K562 (cell line): ENCODE data around the gene PPP1R14B. TPM values are rescaled to one million over a fixed set of nuclear protein-coding genes. Genes with fewer than 3 reads are reported as not detected.

Experiments used
- ATAC-seq: fragments of 200-7000 bp; cut with Tn5 transposase; 3 replicates; pipeline ENCODE4 v1.9.1; 2020; ENCODE audit warnings: moderate library complexity
- BruUV-seq: library from RNA; stranded (reverse); fragments of 400-500 nt; replicated peaks from 2 replicates; lab custom pipeline; 2021; lab: Mats Ljungman, UMichigan
- CTCF ChIA-PET: fragments of 300-600 bp; formaldehyde crosslinking; extraction: SDS; loops from one replicate; lab custom pipeline; 2021; ENCODE audit warnings: low intra/inter-chr PET ratio; lab: Yijun Ruan, JAX
- POLR2A ChIA-PET: fragments of 300-600, 350-650 bp; sonication (Branson Sonifier 250); formaldehyde crosslinking; extraction: SDS; loops from one replicate; lab custom pipeline; 2021; ENCODE audit warnings: antibody characterized with exemption, inconsistent platforms; lab: Yijun Ruan, JAX
- DNase-seq, 4 experiments: peaks; one replicate each; pipeline versions ENCODE4 v3.0.0 to v3.0.0-alpha.2; 2011 to 2018; ENCODE audit warnings: low spot score in 3 of 4, mixed read lengths in 3 of 4; ENCODE audit errors: extremely low read depth in 1 of 4
- FAIRE-seq: peaks from 2 replicates; lab custom pipeline; 2011; peaks lifted over from hg19 to GRCh38; lab: Jason Lieb, UNC
- H2AFZ ChIP-seq: 2 replicates; pipeline ENCODE4 v1.6.0; 2011; ENCODE audit warnings: low read depth, low read length, control low read depth, inconsistent platforms
- H3K27ac ChIP-seq: fragments of 200-600 bp; 3 replicates; pipeline ENCODE4 v1.8.0; 2011; ENCODE audit warnings: low read depth, mild to moderate bottlenecking, control low read depth, inconsistent platforms, low read length, moderate library complexity, mixed read lengths; ENCODE audit errors: extremely low read depth
- H3K27me3 ChIP-seq, 2 experiments: fragments of 300-600 bp in 1 of 2; 2 replicates in 1 of 2; 3 replicates in 1 of 2; pipeline versions ENCODE4 v1.6.0 to v1.8.0; 2011; ENCODE audit warnings: inconsistent platforms in 2 of 2, low read length in 2 of 2, mild to moderate bottlenecking in 1 of 2, mixed read lengths in 1 of 2, moderate library complexity in 1 of 2; ENCODE audit not compliant: control insufficient read depth in 2 of 2, insufficient read depth in 2 of 2
- H3K36me3 ChIP-seq: fragments of 300-600 bp; 3 replicates; pipeline ENCODE4 v1.8.0; 2011; ENCODE audit warnings: mild to moderate bottlenecking, low read length, inconsistent platforms; ENCODE audit not compliant: control insufficient read depth, insufficient read depth
- H3K4me1 ChIP-seq, 2 experiments: fragments of 200-600 bp in 1 of 2; replicated peaks in 1 of 2; 2 replicates in 1 of 2; 3 replicates in 1 of 2; pipeline versions ENCODE4 v1.5.1 to v1.8.0; 2011; ENCODE audit warnings: inconsistent platforms in 2 of 2, low read length in 2 of 2, mild to moderate bottlenecking in 1 of 2, mixed read lengths in 1 of 2, moderate library complexity in 1 of 2; ENCODE audit not compliant: control insufficient read depth in 2 of 2, insufficient read depth in 2 of 2
- H3K4me2 ChIP-seq: 2 replicates; pipeline ENCODE4 v1.6.1; 2011; ENCODE audit warnings: low read length, control low read depth, inconsistent platforms, mixed read lengths; ENCODE audit not compliant: insufficient read depth
- H3K4me3 ChIP-seq: fragments of 200-600 bp; sonication (generic), shearing (Covaris generic); 2 replicates; pipeline ENCODE4 v1.5.1; 2016; ENCODE audit warnings: control low read depth, inconsistent platforms
- H3K79me2 ChIP-seq: fragments of 200-600 bp; 3 replicates; pipeline ENCODE4 v1.8.0; 2011; ENCODE audit warnings: low read length, inconsistent platforms; ENCODE audit not compliant: control insufficient read depth, insufficient read depth
- H3K9ac ChIP-seq, 2 experiments: 2 replicates each; pipeline versions ENCODE4 v1.6.0 to v1.6.1; 2011; ENCODE audit warnings: low read depth in 2 of 2, low read length in 2 of 2, control low read depth in 1 of 2, inconsistent platforms in 1 of 2, mild to moderate bottlenecking in 1 of 2, mixed read lengths in 1 of 2; ENCODE audit not compliant: insufficient read depth in 1 of 2
- H3K9me1 ChIP-seq: one replicate; pipeline ENCODE4 v1.6.0; 2011; ENCODE audit warnings: inconsistent platforms, mild to moderate bottlenecking, low read length, moderate library complexity; ENCODE audit not compliant: control insufficient read depth, insufficient read depth
- H3K9me3 ChIP-seq: replicated peaks from 2 replicates; pipeline ENCODE4 v1.5.1; 2011; ENCODE audit warnings: low read depth, low read length, inconsistent platforms; ENCODE audit not compliant: control insufficient read depth, insufficient read depth
- H4K20me1 ChIP-seq: replicated peaks from 2 replicates; pipeline ENCODE4 v1.6.1; 2011; ENCODE audit warnings: low read length, inconsistent platforms, mixed read lengths; ENCODE audit not compliant: control insufficient read depth, insufficient read depth
- AFF1 ChIP-seq, 2 experiments: fragments of 450-650 bp; IDR thresholded peaks; 2 replicates each; pipeline ENCODE4 v1.6.1; 2018; ENCODE audit warnings: mild to moderate bottlenecking in 2 of 2, low read depth in 1 of 2; ENCODE audit not compliant: partially characterized antibody in 2 of 2
- ATF3 ChIP-seq, 2 experiments: fragments of 450-650 bp in 1 of 2; sonication (generic) in 1 of 2; formaldehyde crosslinking in 1 of 2; IDR thresholded peaks in 1 of 2; conservative IDR thresholded peaks in 1 of 2; 2 replicates each; pipeline versions ENCODE4 v1.6.1 to v1.8.1; 2016 to 2023; ENCODE audit warnings: mild to moderate bottlenecking in 2 of 2, moderate library complexity in 2 of 2, inconsistent platforms in 1 of 2, missing genetic modification reagents in 1 of 2
- CHCHD3 ChIP-seq: fragments of 250-450 bp; sonication (Bioruptor Pico); IDR thresholded peaks from 2 replicates; pipeline ENCODE4 v2.1.2; 2022; ENCODE audit warnings: mild to moderate bottlenecking
- DACH1 ChIP-seq: fragments of 450-650 bp; IDR thresholded peaks from 2 replicates; pipeline ENCODE4 v1.6.1; 2018; ENCODE audit not compliant: partially characterized antibody
- EWSR1 ChIP-seq: fragments of 450-650 bp; IDR thresholded peaks from 2 replicates; pipeline ENCODE4 v1.6.1; 2018; ENCODE audit warnings: borderline replicate concordance, mild to moderate bottlenecking, low read depth, moderate library complexity; ENCODE audit not compliant: partially characterized antibody
- MAZ ChIP-seq, 2 experiments: fragments of 450-650 bp in 1 of 2; sonication (generic) in 1 of 2; formaldehyde crosslinking; IDR thresholded peaks in 1 of 2; conservative IDR thresholded peaks in 1 of 2; 2 replicates each; pipeline versions ENCODE4 v1.4.0 to v1.5.0; 2020; ENCODE audit warnings: mild to moderate bottlenecking in 1 of 2, missing genetic modification reagents in 1 of 2
- POLR2G ChIP-seq: fragments of 200-400 bp; formaldehyde crosslinking; IDR thresholded peaks from 2 replicates; pipeline ENCODE4 v1.6.1; 2017; ENCODE audit warnings: low read depth, mild to moderate bottlenecking, antibody characterized with exemption, low read length, moderate library complexity
- RAD51 ChIP-seq: fragments of 450-650 bp; IDR thresholded peaks from 2 replicates; pipeline ENCODE4 v1.7.1; 2016; ENCODE audit warnings: low read depth, mild to moderate bottlenecking, borderline replicate concordance
- ZNF639 ChIP-seq, 2 experiments: fragments of 200-800 bp in 1 of 2; sonication (Bioruptor generic) in 1 of 2; sonication (generic) in 1 of 2; formaldehyde crosslinking in 1 of 2; IDR thresholded peaks in 1 of 2; conservative IDR thresholded peaks in 1 of 2; 2 replicates each; pipeline versions ENCODE4 v1.5.0 to v1.6.1; 2016 to 2020; ENCODE audit warnings: missing compliant biosample characterization in 1 of 2, missing genetic modification characterization in 1 of 2, missing genetic modification reagents in 1 of 2
- ZNF668 ChIP-seq: fragments of 250-450 bp; sonication (Bioruptor Pico); IDR thresholded peaks from 2 replicates; pipeline ENCODE4 v1.8.0; 2022; ENCODE audit warnings: mild to moderate bottlenecking, inconsistent platforms
- ZNF696 ChIP-seq: fragments of 250-450 bp; sonication (Bioruptor Pico); conservative IDR thresholded peaks from 2 replicates; pipeline ENCODE4 v1.4.0; 2020; ENCODE audit warnings: mild to moderate bottlenecking, moderate library complexity
- ZNF780A ChIP-seq: fragments of 250-450 bp; sonication (Bioruptor Pico); IDR thresholded peaks from 2 replicates; pipeline ENCODE4 v1.5.0; 2021; ENCODE audit warnings: mild to moderate bottlenecking
- WGBS: fragments of 100-300 bp; shearing (Covaris generic); methylation state at CpG from one replicate; pipeline ENCODE4 v1.1.6; 2016; ENCODE audit warnings: low coverage, mixed read lengths; ENCODE audit not compliant: insufficient coverage; ENCODE audit errors: missing lambda C conversion rate; 5-methylcytosine and 5-hydroxymethylcytosine counted together
- in situ Hi-C: fragments of 300-500 bp; cut with MboI; formaldehyde crosslinking; loops from 4 replicates; pipeline ENCODE4 v1.15.0; 2018; ENCODE audit warnings: inconsistent platforms, mixed read lengths
- intact Hi-C: fragments of 100-400 bp; cut with micrococcal nuclease; formaldehyde crosslinking; loops from 2 replicates; pipeline ENCODE4 v1.14.2; 2022
- polyA plus RNA-seq, 8 experiments: library from polyadenylated mRNA; depleted of rRNA in 4 of 8; stranded (reverse) in 5 of 8; unstranded in 3 of 8; fragments of >200 nt; fragmentation: Nextera tagmentation in 2 of 8; fragmentation: Illumina TruSeq in 1 of 8; extraction: Ambion mirVana in 2 of 8; extraction: Trizol in 1 of 8; gene quantifications; 2 replicates each; pipeline versions ENCODE4 v1.2.1 to v1.2.3, GENCODE V29; 2011 to 2014; ENCODE audit warnings: inconsistent platforms in 1 of 8, missing spikeins in 1 of 8
- total RNA-seq, 7 experiments: library from RNA; depleted of rRNA in 6 of 7; stranded (reverse); fragments of >200 nt in 6 of 7; fragmentation: Illumina TruSeq in 2 of 7; extraction: Trizol in 2 of 7; gene quantifications; 2 replicates each; pipeline versions ENCODE4 v1.2.1 to v1.2.3, GENCODE V29; 2011 to 2021; ENCODE audit warnings: low replicate concordance in 1 of 7

The PPP1R14B gene
- total and polyA plus RNA-seq, 9 of the 15 experiments (the other 6 are each of a cell fraction or from before 2014, with no cell fraction given) = 7.7 to 566 (median 212) TPM

- Histone ChIP-seq H3K4me2 (peak within 1 kb of the TSS; percentile 95), H2AFZ (peak within 1 kb of the TSS; percentile 88), H3K27me3 (no peaks in the 10 kb centered on the region), H3K4me1 (peaks cover 33 to 82% of the 10 kb centered on the region in 2 experiments), H3K36me3 (peaks cover 11% of the 10 kb centered on the region; the same call in 1 of the 3 replicates), H3K9me1 (no peaks in the 10 kb centered on the region), H3K4me3 (peak within 1 kb of the TSS; percentile 76), H3K9ac (peak within 1 kb of the TSS; percentile 91 to 96), H4K20me1 (no peaks in the 10 kb centered on the region), H3K79me2 (peaks cover 57% of the 10 kb centered on the region), H3K27ac (peak within 1 kb of the TSS; percentile 92), H3K9me3 (no peaks in the 10 kb centered on the region)
- FAIRE-seq (peak; percentile 92), ATAC-seq (peak; percentile 64), DNase-seq (peak; percentile 76 to 98 (median 84))
- POLR2A ChIA-PET = interaction anchor here (0.5 to 1.0 kb wide), 4 partner anchors 9 to 256 kb away, joined by 3 read pairs; partner anchors contain the start of genes COX8A and FERMT3
- intact Hi-C loops (loop anchor here (2.0 kb wide), 2 partner anchors 24 to 46 kb away; partner anchors contain the start of gene FERMT3), in situ Hi-C loops (no loop called here)
- BruUV-seq = no TSS peak
- CTCF ChIA-PET = no interaction called here
- WGBS = under 1% methylated on average over 46 of the region's 62 CpGs
- TF ChIP-seq ZNF639 (CRISPR knock-in tag; conservative IDR thresholded peaks at IDR 0.05 in 1 of 2, IDR thresholded peaks at IDR 0.05 in 1 of 2) = no peak; a peak in 1 of 4 replicates
- peak in 1 of 2 experiments; percentile 17 for TF ChIP-seq AFF1 (IDR thresholded peaks at IDR 0.05; ENCODE audit: low read depth in 1 of 2, partially characterized antibody in 2 of 2)
- no peak for TF ChIP-seq ATF3 (IDR thresholded peaks at IDR 0.05)
- TF ChIP-seq ATF3 (CRISPR knock-in tag; conservative IDR thresholded peaks at IDR 0.05) = peak; percentile 54; the same call in 1 of the 2 replicates
- no peak for TF ChIP-seq ZNF668 (CRISPR knock-in tag)
- TF ChIP-seq DACH1 = no peak
- peak; percentile 61 to 67; a peak in 3 of 4 replicates for TF ChIP-seq MAZ (CRISPR knock-in tag; conservative IDR thresholded peaks at IDR 0.05 in 1 of 2, IDR thresholded peaks at IDR 0.05 in 1 of 2)
- TF ChIP-seq ZNF696 (CRISPR knock-in tag) = no peak
- no peak for TF ChIP-seq RAD51
- no peak for TF ChIP-seq CHCHD3 (CRISPR knock-in tag)
- TF ChIP-seq ZNF780A (CRISPR knock-in tag) = 0 out of 2 replicates have a peak, but pooled peaks have one; percentile 13
- TF ChIP-seq EWSR1 = no peak
- TF ChIP-seq POLR2G = peak; percentile 83
These were observed 16.4 kb downstream of the PPP1R14B start, which contains the start of gene DNAJC4 for GRCh38 chr11:64230171-64230984. DNAJC4 (plus strand) TSS chr11:64230548; CDS start chr11:64230855, 307 bp downstream.
